Lower leg skin (tissue), 3 donors: Measurements from ENCODE around the gene DNAJC13.

ENCODE experiments used
- POLR2A ChIP-seq, 2 donors: fragments of 450-650 bp; IDR thresholded peaks; one replicate each; pipeline ENCODE4 v1.6.1; 2016 to 2017; ENCODE audit warnings: antibody characterized with exemption in 2 of 2, mild to moderate bottlenecking in 1 of 2, moderate library complexity in 1 of 2
- TF ChIP-seq, protein P1 (sequence below), 3 donors: fragments of 450-650 bp; IDR thresholded peaks; one replicate each; pipeline ENCODE4 v1.5.1; 2016; ENCODE audit warnings: antibody characterized with exemption in 3 of 3, mild to moderate bottlenecking in 3 of 3, moderate library complexity in 2 of 3

DNA sequence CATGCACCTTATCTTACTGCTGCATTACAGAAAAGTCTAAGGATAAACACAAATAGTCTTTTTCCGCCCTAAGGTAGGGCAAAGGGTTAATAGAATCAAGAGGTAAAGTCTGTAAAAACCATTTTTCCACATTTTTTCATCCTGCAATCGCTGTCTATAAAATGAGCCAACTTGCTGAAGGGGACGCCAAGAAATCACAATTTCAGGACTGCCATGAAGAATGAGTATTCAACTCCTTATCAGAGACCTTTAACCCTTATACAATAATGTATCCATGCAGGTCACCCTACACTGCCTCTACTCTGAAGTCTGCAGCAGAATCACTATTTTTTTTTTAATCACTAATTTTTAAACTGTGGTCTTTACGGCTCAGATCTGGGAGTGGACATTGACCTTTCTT is 1.1 kb upstream of the DNAJC13 start:
- TF ChIP-seq, protein P1, sequence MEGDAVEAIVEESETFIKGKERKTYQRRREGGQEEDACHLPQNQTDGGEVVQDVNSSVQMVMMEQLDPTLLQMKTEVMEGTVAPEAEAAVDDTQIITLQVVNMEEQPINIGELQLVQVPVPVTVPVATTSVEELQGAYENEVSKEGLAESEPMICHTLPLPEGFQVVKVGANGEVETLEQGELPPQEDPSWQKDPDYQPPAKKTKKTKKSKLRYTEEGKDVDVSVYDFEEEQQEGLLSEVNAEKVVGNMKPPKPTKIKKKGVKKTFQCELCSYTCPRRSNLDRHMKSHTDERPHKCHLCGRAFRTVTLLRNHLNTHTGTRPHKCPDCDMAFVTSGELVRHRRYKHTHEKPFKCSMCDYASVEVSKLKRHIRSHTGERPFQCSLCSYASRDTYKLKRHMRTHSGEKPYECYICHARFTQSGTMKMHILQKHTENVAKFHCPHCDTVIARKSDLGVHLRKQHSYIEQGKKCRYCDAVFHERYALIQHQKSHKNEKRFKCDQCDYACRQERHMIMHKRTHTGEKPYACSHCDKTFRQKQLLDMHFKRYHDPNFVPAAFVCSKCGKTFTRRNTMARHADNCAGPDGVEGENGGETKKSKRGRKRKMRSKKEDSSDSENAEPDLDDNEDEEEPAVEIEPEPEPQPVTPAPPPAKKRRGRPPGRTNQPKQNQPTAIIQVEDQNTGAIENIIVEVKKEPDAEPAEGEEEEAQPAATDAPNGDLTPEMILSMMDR (IDR thresholded peaks at IDR 0.05), result no peak
- TF ChIP-seq POLR2A (IDR thresholded peaks at IDR 0.05), result no peak
